Effector CD8-positive, alpha-beta T cell (primary cell): Measurements from ENCODE around the gene HOTAIR.

Experiments
- DNase-seq: peaks from one replicate; lab custom pipeline; 2025; lab: John Stamatoyannopoulos, UW

Gene HOTAIR

GRCh38 chr12:54011665-54012532 is 37.1 kb upstream of the HOTAIR start:
- no peak for DNase-seq

DNA sequence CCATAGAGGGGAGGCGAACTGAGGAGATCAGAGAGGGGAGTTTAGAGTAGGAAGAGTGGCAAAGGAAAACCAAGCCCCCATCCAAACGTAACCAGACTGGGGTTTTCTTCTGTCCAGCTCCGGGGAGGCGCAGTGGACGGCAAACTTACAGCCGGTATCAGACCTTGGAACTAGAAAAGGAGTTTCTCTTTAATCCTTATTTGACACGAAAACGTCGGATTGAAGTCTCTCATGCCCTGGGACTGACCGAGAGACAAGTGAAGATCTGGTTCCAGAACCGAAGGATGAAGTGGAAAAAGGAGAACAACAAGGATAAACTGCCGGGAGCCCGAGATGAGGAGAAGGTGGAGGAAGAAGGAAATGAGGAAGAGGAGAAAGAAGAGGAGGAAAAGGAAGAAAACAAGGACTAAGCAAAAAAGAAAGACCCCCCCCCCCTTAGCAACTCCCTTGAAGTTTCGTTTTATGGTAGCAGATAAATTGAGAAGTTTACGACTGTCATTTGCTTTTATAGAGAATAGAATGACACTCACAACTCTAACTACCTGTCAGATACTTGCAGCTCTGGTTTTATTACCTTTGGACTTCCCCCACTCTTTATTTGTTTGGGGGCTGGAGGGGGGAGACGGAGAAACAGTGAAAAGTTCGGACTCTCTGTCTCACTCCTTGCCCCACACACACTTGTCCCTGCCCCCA is 36.4 kb upstream of the HOTAIR start:
- DNase-seq, result no peak

GRCh38 chr12:54010053-54010971 is 35.6 kb upstream of the HOTAIR start:
- no peak for DNase-seq

- no peak for DNase-seq
These were observed 34.7 kb upstream of the HOTAIR start for GRCh38 chr12:54009171-54010052.

DNA sequence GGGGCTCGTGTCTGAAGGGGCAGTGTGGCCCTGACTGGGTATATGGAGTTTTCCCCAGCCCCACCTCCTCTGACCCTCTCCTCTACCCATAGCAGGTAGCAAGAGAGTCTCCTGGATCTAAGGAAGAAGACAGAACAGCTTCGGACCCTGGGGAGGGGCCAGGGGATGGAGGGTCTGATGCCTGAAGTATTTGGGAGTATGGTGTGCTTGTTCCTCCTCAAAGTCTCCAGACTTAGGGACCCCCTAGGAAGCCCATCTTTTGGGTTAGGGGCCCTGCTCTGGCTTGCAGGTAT is 33.5 kb upstream of the HOTAIR start:
- no peak for DNase-seq

- DNase-seq, result no peak
These were observed 32.9 kb upstream of the HOTAIR start for GRCh38 chr12:54007538-54008259.

GRCh38 chr12:54006559-54007220 is 31.9 kb upstream of the HOTAIR start:
- DNase-seq, result no peak

DNA sequence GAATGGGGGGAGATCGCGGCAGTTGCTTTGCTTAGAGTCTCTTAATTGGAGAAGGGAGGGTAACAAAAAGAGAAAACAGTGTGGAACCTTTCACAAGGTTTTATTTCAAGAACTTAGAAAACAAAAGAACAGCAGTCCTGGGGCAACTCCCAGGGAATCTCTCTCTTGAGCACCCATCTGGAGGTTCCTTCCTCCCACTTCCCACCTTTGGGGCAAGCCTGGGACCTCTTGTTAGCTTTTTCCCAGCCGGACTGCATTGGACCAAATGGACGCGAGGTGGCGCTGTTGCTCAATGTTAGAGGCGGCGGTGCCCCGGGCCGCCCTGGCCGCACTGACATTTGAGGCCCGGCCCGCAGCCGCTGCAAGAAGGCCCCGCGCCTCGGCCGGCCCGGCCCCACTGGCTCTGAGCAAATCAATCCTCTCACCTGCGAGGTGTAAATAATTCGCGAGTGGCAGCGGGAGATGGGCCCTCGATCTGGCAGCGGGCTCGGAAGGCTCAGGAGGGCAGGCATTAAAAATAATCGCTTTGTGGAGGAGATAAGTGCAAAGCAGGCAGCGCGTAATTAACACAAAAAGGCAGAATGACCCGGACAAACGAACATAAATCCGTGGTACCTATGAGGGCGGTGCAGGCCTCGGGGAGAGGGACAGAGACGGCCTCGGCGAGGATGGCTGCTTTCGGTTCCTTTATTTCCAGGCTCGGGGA is 31.3 kb upstream of the HOTAIR start:
- peak; percentile 83 for DNase-seq

DNA sequence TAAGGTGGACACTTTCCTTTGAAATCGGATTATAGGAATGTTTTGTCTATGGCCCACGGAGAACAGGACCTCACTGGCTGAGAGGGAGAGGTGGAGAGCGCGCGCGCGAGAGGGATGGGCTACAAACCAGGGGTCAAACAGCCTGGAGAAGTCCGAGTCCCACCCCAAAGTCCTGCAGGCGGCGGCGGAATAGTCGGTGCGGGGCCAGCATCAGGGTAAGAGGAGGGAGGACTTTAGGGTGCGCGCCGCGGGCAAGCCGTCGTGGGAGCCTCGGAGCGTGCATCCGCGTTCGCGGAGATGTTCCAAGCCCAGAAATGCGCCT is 30.7 kb upstream of the HOTAIR start:
- DNase-seq, result no peak

- DNase-seq, result no peak
These were observed 30.2 kb upstream of the HOTAIR start for GRCh38 chr12:54004841-54005530.

DNA sequence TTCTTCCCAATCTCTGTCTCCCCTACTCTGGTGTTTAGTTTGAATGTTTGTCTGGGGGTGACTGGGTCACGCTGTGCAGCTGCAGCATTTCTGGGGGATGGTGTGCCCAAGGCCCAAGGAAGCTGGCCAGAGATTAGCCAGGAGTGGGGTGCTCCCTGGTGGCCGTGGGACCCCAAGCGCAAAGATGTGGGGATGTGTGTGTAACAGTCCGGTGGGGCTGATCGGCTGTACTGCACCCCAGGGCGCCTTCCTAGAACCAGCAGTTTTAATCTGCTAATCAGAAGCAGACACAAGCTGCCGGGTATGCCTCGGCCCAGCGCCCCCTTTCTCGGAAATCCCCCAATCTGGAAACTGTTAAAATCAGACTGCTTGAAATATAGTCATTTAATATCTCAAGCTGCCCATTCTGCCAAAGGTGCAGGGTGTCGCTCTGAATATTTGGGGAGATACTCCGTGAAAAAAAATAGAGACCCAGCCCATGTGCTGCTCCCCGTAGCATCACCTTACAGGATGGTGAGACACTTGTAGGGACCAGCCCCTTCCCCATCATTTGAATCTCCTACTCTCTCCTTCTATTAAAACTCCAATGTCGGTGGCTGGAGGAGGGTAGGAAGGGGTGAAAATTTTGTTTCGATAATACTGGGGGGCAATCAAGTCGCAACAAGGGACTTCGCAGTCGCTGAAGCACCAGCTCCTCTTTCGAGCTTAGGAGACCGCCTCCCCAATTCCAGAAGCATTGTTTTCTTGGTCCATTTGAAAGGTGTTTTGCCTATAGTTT is 29.5 kb upstream of the HOTAIR start:
- no peak for DNase-seq

DNA sequence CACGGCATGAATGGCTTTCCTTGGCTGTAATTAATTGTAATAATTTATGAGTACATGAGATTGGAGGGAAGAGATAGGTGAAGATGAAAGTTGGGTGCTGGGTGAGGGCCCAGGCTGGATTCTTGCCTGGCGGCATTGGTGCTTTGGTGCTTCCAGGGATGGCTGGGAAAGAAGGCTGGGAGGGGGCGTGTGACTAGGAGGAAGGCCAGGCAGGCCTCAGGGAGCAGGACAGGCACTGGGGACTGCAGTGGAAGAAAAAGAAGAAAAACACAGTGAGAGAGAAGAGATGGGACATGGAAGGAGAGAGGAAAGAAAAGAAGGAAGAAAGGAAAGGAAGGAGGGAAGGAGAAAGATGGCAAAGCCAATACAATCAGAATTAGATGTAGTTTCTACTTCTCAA is 28.9 kb upstream of the HOTAIR start:
- no peak for DNase-seq

DNA sequence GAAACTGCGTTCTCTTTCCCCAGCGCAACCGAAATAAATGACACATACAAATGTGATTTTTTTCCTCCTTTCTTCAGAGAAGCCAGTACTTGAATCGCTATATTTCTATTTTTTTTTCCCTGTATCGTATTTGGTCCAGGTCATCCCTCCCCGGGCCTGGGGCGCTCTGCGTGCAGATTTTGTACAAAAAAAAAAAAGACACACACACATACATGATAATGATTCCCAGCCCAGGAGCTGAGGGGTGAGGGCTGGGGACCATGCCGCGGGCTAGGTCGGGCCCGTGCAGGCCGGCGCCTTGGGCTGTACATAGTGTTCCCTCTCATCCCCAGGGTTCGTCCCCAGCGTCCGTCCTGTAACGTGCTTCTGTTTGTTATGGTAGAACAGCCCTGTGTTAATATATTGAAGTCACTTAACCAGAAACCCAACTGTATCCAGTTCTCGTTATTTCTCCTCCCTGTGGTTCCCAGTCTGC is 28.2 kb upstream of the HOTAIR start:
- no peak for DNase-seq

DNA sequence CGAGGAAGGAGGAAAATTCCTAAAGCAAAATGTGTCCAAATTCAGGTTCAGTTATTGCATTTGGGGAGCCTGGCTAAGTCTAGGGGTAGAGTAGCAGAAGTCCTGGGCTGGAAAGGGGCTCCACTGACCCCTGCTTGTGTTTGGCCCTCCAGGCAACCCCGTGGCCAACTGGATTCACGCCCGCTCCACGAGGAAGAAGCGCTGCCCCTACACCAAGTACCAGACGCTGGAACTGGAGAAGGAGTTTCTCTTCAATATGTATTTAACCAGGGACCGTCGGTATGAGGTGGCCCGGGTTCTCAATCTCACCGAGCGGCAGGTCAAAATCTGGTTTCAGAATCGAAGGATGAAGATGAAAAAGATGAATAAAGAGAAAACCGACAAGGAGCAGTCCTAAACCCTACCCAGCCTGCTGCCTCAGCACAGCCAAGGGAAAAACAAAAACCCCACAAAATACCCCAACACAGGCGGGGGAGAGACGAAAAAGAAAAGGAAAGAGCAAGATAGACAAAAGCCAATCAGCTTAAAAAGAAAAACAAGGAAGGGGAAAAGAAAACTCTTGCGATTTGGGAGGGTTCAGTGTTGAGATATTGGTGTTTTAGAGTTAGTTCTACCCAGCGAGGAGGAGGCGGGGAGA is 27.6 kb upstream of the HOTAIR start:
- DNase-seq, result no peak

DNA sequence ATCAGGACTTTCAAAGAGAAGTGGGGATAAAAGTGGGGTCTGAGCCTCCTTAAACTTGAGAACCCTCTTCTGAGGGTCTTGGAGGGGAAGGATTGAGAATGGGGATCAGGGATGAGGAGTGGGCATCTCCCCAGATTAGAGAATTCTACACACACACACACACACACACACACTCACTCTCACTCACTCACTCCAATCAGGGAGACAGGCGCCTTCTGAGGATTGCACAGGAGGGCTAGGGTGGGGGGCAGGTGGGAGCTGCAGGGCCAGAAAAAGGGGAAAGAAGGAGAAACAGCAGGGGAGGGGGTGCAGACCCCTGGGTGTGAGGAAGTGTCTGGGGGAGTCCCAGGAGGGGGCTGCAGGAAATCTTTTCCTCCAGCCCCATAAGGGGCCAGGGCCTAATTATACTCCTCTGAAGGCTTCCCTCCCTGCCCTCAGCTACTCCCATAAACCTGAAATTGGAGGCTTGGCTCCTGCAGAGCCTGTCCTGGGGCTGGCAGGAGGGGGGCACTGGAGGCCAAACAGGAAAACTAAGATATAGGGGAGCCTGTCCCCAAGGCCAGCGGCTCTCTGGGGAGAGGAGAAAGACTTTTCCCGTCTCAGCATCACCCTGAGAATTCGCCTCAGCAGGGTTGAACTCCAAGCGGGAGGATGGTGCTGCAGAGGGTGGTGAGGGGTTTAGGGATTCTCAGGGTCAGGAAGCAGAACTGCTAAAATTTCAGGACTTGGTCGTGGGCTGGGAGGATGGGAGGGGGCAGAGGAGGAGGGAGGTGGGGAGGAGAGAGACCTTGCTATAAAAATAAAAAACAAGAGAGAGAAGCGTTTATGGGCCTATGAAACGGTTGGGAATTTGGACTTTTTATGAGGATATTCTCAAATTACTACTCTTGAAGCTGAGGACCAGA is 26.8 kb upstream of the HOTAIR start:
- no peak for DNase-seq
